ENCODE results near the gene ZNF639.
"Not testable (repeated sequence)": the region's sequence is repeated elsewhere in the genome, so short reads cannot be mapped to it uniquely, and the experiment has no call there.

ZNF639 gene, protein sequence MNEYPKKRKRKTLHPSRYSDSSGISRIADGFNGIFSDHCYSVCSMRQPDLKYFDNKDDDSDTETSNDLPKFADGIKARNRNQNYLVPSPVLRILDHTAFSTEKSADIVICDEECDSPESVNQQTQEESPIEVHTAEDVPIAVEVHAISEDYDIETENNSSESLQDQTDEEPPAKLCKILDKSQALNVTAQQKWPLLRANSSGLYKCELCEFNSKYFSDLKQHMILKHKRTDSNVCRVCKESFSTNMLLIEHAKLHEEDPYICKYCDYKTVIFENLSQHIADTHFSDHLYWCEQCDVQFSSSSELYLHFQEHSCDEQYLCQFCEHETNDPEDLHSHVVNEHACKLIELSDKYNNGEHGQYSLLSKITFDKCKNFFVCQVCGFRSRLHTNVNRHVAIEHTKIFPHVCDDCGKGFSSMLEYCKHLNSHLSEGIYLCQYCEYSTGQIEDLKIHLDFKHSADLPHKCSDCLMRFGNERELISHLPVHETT

GRCh38 chr3:179322286-179323196 lies at the start of gene ZNF639:
ZNF639 (plus strand) TSS chr3:179323031; CDS start chr3:179328294, 5,263 bp downstream.
- DNase-seq (ENCODE audit: low read depth), result peak; percentile 93

DNA sequence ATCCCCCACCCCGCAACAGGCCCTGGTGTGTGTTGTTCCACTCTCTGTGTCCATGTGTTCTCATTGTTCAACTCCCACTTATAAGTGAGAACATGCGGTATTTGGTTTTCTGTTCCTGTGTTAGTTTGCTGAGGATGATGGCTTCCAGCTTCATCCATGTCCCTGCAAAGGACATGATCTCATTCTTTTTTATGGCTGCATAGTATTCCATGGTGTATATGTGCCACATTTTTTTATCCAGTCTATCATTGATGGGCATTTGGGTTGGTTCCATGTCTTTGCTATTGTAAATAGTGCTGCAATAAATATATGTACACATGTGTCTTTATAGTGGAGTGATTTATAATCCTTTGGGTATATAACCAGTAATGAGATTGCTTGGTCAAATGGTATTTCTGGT lies 48.4 kb upstream of the ZNF639 start:
- not testable (repeated sequence) for DNase-seq (ENCODE audit: low read depth)

DNA sequence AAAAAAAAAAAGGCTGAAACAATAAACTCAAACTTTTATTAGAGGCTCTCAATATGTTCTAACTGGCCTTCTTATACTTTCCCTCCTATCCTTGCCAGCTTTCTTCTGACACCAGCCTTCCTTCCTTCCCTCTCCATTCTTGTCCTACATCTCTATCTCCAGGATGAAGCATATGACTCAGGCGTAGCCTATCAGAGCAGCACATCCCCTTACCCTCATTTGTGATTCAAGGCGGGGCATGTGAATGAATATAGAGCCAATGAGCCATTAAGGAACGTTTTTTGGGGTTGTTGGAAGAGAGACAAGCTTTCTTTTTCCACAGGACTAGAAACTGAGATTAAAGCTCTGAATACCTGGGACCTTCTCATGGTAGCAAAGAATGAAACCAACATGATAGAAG lies 46.8 kb upstream of the ZNF639 start:
- no peak for DNase-seq (ENCODE audit: low read depth)

DNA sequence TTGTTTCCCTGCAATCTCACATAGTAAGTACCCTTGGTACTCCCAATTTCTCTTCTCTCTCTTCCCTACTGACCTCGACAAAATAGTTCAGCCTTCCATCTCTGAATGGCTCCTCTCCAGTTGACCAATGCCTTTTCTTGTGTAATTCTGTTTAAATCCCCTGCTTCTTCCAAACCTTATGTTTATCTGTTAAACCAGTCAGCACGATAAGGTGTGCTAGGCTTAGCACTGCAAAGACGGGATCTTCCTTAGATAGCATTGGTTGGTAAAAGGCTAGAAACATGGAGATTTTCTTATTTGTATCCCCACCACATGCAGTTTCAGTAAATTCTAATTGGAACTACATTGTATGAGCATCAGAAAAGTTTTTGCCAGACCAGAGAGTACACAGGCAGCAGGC lies 46.1 kb upstream of the ZNF639 start:
- no peak for DNase-seq (ENCODE audit: low read depth)

- no peak for DNase-seq (ENCODE audit: low read depth)
Observed at GRCh38 chr3:179278151-179278550, 44.7 kb upstream of the ZNF639 start.

DNA sequence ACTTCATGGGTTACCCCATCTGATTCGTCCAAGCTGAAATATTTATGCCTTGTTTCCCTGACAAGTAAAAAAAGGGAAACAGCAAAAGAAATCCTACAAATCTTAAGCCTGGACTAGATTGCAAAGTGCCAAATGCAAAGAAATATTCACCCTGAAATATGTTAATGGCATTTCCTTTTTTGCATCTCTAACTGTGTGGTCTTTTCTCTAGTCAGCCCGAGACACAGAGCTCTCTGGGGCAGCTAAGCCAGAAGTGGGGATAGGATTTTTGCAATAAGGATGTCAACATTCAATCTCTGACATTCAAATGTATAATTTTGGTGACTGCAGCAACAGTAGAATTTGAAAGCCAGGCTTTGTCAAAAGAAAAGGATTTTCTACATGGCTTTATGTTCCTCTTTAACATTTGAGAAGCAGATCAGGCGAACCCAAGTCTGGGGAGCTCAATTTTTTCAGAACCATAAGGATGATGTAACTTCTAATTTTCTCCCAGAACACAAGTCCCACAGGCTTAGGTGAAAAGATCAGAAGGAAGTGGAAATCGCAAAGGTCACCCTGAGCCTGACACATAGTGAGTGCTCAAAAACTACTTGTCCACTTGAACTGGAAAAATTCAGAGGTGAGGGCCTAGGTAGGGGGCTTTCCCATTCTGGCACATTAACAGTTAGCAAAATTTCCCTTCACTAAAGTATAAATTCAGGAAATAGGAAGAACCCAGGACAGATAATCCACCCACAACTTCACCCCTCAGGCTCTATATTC lies 43.7 kb upstream of the ZNF639 start:
- DNase-seq (ENCODE audit: low read depth), result no peak

DNA sequence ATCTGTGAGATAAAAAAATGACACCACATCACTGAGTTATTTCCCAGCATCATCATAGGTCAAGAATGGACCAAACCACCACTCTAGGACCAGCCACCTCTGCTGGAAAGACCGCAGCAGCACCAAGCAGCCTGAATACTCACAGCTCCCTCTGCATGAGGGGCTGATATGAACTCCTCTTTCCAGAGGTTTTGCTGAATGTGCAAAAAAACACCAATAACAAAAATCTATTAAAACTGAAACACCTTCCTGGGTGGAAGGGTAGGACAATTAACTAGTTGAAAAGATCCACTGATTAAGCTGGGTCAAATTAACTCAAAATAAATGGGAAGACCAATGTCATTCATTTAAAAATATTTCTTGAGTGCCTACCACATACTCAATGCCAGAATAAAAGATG lies 43.0 kb upstream of the ZNF639 start:
- DNase-seq (ENCODE audit: low read depth), result peak; percentile 17

- DNase-seq (ENCODE audit: low read depth), result no peak
Observed at GRCh38 chr3:179281825-179282224, 41.0 kb upstream of the ZNF639 start.

DNA sequence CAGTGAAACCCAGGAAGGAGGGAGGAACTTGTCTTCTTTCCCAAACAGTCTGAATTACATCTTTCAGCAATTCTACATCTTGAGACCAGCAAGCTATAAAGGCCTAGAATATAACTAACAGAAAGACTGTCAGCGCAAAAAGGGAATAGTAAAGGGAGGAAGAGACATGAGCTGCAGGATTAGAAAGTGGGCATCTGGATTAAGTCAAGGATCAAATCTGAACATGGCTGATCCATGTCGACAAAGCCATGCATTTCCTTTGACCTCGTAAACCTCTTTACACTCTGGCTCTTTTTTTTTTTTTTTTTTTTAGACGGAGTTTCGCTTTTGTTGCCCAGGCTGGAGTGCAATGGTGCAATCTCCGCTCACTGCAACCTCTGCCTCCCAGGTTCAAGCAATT lies 36.5 kb upstream of the ZNF639 start:
- DNase-seq (ENCODE audit: low read depth), result no peak

- DNase-seq (ENCODE audit: low read depth), result no peak
Observed at GRCh38 chr3:179288845-179289244, 34.0 kb upstream of the ZNF639 start.

GRCh38 chr3:179289295-179289694 lies 33.5 kb upstream of the ZNF639 start:
- DNase-seq (ENCODE audit: low read depth), result no peak

DNA sequence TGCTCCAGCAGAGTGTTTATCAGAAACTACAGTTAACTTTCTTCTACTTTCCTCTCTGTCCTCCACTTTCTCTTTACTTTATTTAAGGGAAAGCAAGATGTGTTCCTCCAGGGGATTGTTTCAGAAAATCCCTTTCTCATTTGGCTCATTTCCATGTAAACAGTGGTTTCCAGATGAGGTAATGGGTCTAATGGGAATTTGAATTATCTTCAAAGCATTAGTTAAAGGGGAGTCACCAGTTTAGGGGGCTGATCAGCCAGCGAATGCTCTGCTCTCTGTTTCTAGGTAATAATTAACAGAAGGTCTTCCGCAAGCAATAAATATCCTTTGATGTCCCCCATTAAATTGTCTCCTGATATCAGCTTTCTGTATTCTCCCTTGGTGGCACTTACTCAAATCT lies 30.4 kb upstream of the ZNF639 start:
- DNase-seq (ENCODE audit: low read depth), result no peak

DNA sequence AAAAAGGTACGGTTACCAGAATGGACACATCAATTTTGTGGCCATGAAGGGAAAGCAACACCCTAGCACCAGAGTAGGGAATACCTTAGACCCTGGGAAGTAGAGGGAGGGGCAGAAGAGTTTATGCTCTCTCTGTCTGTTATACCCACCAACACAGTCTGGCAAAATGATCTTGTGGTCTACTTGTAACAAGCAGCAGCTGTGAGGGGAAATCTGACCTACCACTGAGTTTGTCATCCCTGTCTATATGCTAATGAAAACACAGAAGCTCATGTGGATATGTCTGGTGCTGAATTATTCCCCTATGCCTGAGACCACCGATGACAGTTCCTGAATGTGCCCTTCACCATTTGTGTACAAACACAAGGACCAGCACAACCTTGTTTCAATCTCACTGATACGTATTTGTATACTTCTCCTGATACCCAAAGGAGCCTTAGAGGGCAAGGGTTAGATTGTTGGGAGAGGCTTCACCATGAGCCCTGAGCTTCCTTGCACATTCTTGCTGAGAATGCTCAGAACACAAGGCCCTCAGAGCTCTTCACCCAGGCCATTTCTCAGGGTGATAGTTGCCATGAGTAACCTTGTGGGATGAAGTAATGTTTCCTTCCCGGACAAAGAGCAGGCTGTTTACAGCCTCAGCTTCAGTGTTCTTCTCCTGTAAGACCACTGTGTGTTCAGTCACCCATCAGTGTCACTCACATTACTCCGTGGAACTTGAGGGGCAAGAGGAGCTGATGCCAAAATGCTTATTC lies 24.7 kb upstream of the ZNF639 start:
- no peak for DNase-seq (ENCODE audit: low read depth)

- DNase-seq (ENCODE audit: low read depth), result no peak
Observed at GRCh38 chr3:179299316-179299715, 23.5 kb upstream of the ZNF639 start.

- no peak for DNase-seq (ENCODE audit: low read depth)
Observed at GRCh38 chr3:179299999-179300613, 22.7 kb upstream of the ZNF639 start.

GRCh38 chr3:179301645-179302044 lies 21.2 kb upstream of the ZNF639 start:
- DNase-seq (ENCODE audit: low read depth), result no peak

- DNase-seq (ENCODE audit: low read depth), result no peak
Observed at GRCh38 chr3:179302111-179302510, 20.7 kb upstream of the ZNF639 start.

- DNase-seq (ENCODE audit: low read depth), result peak; percentile 37
Observed at GRCh38 chr3:179304605-179305004, 18.2 kb upstream of the ZNF639 start.

- not testable (repeated sequence) for DNase-seq (ENCODE audit: low read depth)
Observed at GRCh38 chr3:179307362-179307761, 15.5 kb upstream of the ZNF639 start.

- no peak for DNase-seq (ENCODE audit: low read depth)
Observed at GRCh38 chr3:179308001-179308400, 14.8 kb upstream of the ZNF639 start.
